Lower leg skin (tissue), 4 donors: ENCODE results near the gene CAMK2A. TPM values are rescaled to one million over a fixed set of nuclear protein-coding genes. Genes with fewer than 3 reads are reported as not detected.

Experiments used
- DNase-seq, 2 donors: peaks; one replicate each; pipeline ENCODE4 v3.0.0-alpha.2; 2019; ENCODE audit warnings: low spot score in 2 of 2
- H3K4me3 ChIP-seq: fragments of 200-600 bp; sonication (generic); 2 replicates; pipeline ENCODE4 v1.5.1; 2017; ENCODE audit warnings: mild to moderate bottlenecking, low read depth; ENCODE audit not compliant: poor library complexity, severe bottlenecking
- CTCF ChIP-seq, 3 donors: fragments of 450-650 bp; IDR thresholded peaks; one replicate each; pipeline ENCODE4 v1.5.1; 2016; ENCODE audit warnings: antibody characterized with exemption in 3 of 3, mild to moderate bottlenecking in 3 of 3, moderate library complexity in 2 of 3
- POLR2A ChIP-seq, 2 donors: fragments of 450-650 bp; IDR thresholded peaks; one replicate each; pipeline ENCODE4 v1.6.1; 2016 to 2017; ENCODE audit warnings: antibody characterized with exemption in 2 of 2, mild to moderate bottlenecking in 1 of 2, moderate library complexity in 1 of 2
- WGBS, 2 donors: methylation state at CpG; one replicate each; pipeline ENCODE4 v1.1.5; 2018; 5-methylcytosine and 5-hydroxymethylcytosine counted together
- intact Hi-C: fragments of 100-400 bp; cut with DNase I; formaldehyde crosslinking; loops from one replicate; pipeline ENCODE4 v1.15.0; 2023; ENCODE audit warnings: low total_unique reads
- total RNA-seq, 4 donors: library from RNA; depleted of rRNA; stranded (reverse); fragments of >200 nt; gene quantifications; one replicate each; pipeline ENCODE4 v1.1.0, GENCODE V29; 2016

CAMK2A gene
- under 1 TPM in 1 of 4 donors, not detected in 3; 0.23 TPM for total RNA-seq

- intact Hi-C loops = no loop called here
These were observed at the start of gene CAMK2A for GRCh38 chr5:150289551-150290390. Gene CAMK2A, minus strand, starts transcription at chr5:150289773. Its CDS starts 148 bp downstream, at chr5:150289625.

GRCh38 chr5:150339165-150339564 is 49.6 kb upstream of the CAMK2A start:
- TF ChIP-seq CTCF (IDR thresholded peaks at IDR 0.05) = no peak
- TF ChIP-seq POLR2A (IDR thresholded peaks at IDR 0.05) = no peak
- 38 to 56% methylated on average over 4 to 5 of the region's 5 CpGs for WGBS, 2 donors
- intact Hi-C loops = no loop called here
- H3K4me3 ChIP-seq = no peak overlapping the region
- DNase-seq = no peak

More at GRCh38 chr5:150289551-150290390, at the start of gene CAMK2A:
- TF ChIP-seq POLR2A (IDR thresholded peaks at IDR 0.05) (no peak), CTCF (IDR thresholded peaks at IDR 0.05) (no peak)
- no peak within 1 kb of the TSS for H3K4me3 ChIP-seq
- 58 to 60% methylated on average over 25 to 26 of the region's 26 CpGs for WGBS, 2 donors
- DNase-seq = no peak

- WGBS, 2 donors = 93 to 94% methylated on average over 11 of the region's 11 CpGs
- H3K4me3 ChIP-seq = no peak overlapping the region
- intact Hi-C loops = no loop called here
- DNase-seq = no peak
- TF ChIP-seq POLR2A (IDR thresholded peaks at IDR 0.05) (no peak), CTCF (IDR thresholded peaks at IDR 0.05) (no peak)
These were observed 49.0 kb upstream of the CAMK2A start for GRCh38 chr5:150338546-150338945.

GRCh38 chr5:150335778-150336177 is 46.2 kb upstream of the CAMK2A start:
- intact Hi-C loops = no loop called here
- WGBS, 2 donors = 72 to 85% methylated on average over 4 of the region's 4 CpGs
- DNase-seq = no peak
- no peak for TF ChIP-seq POLR2A (IDR thresholded peaks at IDR 0.05)
- no peak for TF ChIP-seq CTCF (IDR thresholded peaks at IDR 0.05)
- H3K4me3 ChIP-seq = no peak overlapping the region

- WGBS, 2 donors = 64 to 69% methylated on average over 5 of the region's 5 CpGs
- intact Hi-C loops = no loop called here
- no peak overlapping the region for H3K4me3 ChIP-seq
- no peak for DNase-seq
- TF ChIP-seq POLR2A (IDR thresholded peaks at IDR 0.05) = no peak
- TF ChIP-seq CTCF (IDR thresholded peaks at IDR 0.05) = no peak
These were observed 43.8 kb upstream of the CAMK2A start for GRCh38 chr5:150333400-150333799.
